CD4-positive, alpha-beta T cell treated with Interferon gamma for 1 hour (primary cell): ENCODE data around the gene CDK14.

Experiments used
- DNase-seq: peaks from one replicate; pipeline ENCODE4 v3.0.0-alpha.2; 2020

The CDK14 gene

DNA sequence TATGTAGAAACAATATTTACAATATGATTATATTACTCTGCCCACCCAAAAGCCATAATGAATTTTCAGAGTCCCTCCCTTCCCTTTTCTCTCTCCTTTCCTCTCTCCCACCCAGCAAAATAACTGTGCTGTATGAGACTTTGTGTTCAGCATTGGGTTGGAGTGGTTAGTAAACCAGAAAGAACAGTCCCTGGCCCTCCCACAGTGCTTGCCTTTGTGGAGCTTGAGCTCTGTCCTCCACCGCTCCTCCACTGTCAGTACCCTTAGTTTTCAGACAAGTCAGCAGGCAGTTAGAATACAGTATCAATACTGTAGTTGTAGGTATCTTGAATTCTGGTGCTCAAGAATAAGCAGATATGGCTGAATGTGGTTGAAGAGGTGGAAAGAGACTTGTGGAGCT is 92.7 kb downstream of the CDK14 start:
- no peak for DNase-seq

DNA sequence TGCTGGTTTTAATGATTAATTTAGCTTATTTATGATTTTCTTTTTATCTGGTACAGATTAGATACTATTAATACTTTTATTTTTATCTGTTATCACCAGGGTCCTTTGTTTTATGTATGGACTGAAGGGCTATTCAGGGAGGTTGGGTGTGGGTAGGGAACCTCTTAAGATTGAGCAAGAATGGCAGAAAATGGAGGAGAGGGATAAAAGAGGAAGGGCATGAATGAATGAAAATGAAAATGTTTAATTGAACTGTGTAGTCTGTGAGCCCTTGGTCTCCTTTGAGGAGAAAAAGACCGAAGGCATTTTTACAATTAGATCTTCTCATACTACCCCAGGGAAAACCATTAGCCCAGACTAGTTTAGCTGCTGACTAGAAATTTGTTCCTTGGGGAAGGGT is 93.1 kb downstream of the CDK14 start:
- DNase-seq, result no peak

- no peak for DNase-seq
Observed at GRCh38 chr7:90690159-90690858, 94.2 kb downstream of the CDK14 start.

GRCh38 chr7:90692396-90692795 is 96.3 kb downstream of the CDK14 start:
- DNase-seq, result no peak

GRCh38 chr7:90692947-90693346 is 96.8 kb downstream of the CDK14 start:
- no peak for DNase-seq

GRCh38 chr7:90693939-90694338 is 97.8 kb downstream of the CDK14 start:
- no peak for DNase-seq

DNA sequence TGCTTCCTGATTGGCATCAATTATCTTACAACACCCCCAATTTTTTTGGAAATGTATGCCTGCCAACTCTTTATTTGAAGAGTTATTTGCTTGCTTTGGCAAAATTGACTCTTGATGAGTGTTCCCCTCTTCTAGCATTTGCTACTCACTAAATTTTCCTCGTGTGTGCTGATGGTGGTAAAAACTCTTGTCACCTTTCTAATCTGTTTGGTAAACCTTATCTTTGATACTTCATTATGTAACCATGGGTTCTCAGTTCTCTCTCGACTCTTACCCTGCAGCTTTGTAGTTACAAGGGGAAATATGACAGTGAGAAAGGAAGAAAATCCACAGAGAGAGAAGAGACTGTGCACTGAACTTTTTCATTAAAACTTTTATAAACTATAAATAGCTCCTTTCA is 102.5 kb downstream of the CDK14 start:
- DNase-seq, result no peak

DNA sequence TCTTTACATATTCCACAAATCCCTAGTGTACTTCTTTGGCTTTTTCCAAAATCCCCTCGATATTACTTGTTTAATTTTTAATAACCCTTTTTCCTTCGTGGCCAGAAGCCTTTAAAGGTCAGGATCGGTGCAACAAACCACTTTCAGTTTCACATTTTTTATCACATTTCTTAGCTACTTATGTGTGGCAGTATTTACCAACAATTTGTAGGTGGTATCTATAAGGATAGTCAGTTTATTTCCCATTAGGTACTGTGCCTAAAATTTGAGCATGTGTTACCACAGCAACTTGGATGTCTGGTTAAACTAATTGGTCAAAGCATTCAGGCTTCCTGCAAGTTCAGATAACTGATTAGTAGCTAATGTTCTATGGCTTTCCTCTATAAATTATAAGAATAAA is 104.9 kb downstream of the CDK14 start:
- DNase-seq, result no peak

- no peak for DNase-seq
Observed at GRCh38 chr7:90701771-90702170, 105.7 kb downstream of the CDK14 start.

DNA sequence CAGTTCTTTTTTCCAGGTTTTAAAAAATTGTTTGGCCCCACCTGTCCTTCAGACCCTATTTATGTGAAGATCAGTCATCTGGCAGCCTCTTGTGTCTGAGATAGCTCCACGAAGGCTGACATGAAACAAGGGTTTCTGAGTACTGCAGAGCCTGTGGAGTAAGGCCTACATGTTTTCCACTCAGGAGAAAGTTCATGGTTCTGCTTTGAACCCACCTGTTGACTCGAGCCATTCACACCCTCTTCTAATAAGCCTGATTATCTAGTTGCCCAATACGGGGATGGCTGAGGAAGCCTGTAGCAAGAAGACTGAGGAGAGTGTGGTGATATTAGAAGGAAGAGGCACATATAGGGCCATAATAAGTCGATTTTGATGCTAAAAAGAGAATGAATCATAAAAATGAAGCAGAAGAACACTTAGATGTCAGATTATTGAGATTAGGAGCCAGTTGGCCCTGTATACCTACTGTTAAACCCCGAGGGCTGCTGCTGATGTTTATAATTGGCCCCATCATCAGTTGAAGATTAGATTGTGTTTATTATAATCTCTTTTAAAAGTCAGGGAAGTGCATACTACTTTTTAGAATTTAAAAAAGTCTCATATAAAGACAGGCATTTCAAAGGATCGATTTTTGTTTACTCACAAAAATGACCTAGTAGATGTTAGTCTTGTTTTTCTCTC is 109.4 kb downstream of the CDK14 start:
- DNase-seq, result no peak

- no peak for DNase-seq
Observed at GRCh38 chr7:90706072-90706716, 110.1 kb downstream of the CDK14 start.

DNA sequence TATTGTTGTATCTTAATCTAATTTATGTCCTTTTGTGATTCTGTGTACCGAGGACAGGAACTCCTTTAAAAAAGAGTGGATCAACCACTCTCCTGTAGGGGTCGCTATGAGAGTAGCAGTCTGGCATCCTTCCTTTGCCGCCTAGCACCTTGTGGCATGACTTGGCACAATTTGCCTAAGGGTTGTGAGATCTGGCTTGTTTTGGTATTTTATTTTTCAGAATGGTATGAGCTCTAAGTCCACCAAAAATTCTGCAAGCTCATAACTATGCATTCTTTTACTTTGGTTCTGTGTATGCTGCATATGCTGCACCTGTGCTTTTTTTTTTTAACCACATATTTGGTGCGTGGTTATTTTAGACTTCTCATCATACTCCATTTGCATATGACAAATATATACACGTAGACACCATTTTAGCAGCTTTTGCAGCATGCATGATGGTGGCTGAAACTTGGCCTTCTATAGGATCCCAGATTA is 112.8 kb downstream of the CDK14 start:
- peak; percentile 24 for DNase-seq

GRCh38 chr7:90709501-90710465 is 113.7 kb downstream of the CDK14 start:
- DNase-seq, result no peak

DNA sequence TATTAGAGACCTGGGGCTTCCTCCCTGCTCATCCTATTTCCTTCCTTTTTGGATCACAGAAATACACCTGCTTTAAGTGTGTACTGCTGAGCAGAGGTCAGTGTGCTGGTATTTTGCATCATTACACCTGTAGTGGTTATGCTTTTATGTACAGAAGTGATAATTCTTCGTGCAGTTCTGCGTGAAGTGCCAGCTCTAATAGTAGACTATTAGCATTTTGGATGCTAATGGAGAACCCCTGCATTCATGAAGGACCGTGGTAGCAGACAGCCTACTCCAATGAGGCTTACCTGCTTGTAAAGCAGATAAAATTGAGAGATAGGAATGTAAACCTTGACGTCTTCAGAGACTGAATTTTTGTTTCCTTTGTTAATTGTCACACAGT is 114.3 kb downstream of the CDK14 start:
- no peak for DNase-seq

- DNase-seq, result no peak
Observed at GRCh38 chr7:90713628-90714027, 117.5 kb downstream of the CDK14 start.

DNA sequence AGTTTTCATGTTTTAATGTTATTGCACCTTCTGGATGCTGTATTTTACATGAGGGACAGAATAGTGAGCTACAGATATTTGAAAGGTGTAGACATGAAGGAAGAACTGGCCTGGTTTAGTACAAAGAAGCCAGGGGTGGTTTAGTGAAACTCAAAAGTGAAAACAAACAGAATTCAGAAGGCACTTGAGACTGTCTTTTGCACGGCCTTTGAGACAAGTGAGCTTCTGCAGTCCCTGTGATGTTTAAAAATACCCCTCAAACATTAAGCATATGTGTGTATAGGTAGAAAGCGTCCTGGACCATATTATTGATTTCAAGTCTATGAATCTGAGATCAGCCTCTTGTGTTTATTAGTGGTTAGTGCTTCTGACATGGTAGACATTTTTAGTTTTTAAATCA is 118.9 kb downstream of the CDK14 start:
- DNase-seq, result no peak

GRCh38 chr7:90717296-90718060 is 121.4 kb downstream of the CDK14 start:
- DNase-seq, result no peak

DNA sequence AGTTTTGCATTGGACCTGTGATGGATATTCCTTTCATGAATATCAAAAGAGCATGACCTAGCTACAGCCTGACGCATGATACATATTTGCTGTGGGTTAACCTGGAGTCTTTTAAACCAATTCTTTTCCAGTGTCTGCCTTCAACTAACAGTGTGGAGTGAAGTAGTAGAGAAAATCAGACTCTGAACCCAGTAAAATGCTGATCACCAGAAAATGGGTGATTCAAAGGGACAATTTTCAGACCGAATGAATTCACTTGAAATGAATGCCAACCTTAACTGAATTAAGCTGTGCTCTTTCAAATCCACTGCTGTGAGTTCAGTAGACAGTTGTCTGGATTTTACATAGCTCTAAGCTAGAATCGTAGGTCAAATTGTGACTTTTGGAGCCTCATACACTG is 123.0 kb downstream of the CDK14 start:
- DNase-seq, result no peak

GRCh38 chr7:90720984-90721760 is 125.1 kb downstream of the CDK14 start:
- no peak for DNase-seq

- DNase-seq, result no peak
Observed at GRCh38 chr7:90721869-90722431, 125.8 kb downstream of the CDK14 start.

DNA sequence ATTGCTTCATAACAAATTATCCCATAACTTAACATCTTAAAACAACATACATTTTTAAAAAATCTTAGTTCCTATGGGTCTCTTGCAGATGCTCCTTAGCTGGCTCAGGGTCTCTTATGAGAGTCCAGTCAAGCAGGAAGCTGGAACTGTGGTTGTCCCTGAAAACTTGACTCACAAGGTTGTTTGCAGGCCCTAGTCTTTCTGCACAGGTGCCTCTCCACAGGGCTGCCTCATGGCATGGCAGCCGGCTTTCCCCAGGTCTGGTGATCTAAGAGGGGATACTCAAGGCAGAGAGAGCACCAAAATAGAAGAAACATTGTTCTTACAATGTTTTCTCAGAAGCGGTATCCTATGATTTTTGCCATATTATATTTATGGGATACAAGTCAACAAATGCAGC is 127.1 kb downstream of the CDK14 start:
- DNase-seq, result no peak
